GM19397 (cell line): Measurements from ENCODE around the gene CYS1.

Experiments
- ATAC-seq: cut with Tn5 transposase; IDR thresholded peaks from one replicate; pipeline ENCODE4 v1.9.1; 2021; ENCODE audit warnings: mild to moderate bottlenecking, moderate library complexity; ENCODE audit not compliant: unreplicated experiment

The CYS1 gene

DNA sequence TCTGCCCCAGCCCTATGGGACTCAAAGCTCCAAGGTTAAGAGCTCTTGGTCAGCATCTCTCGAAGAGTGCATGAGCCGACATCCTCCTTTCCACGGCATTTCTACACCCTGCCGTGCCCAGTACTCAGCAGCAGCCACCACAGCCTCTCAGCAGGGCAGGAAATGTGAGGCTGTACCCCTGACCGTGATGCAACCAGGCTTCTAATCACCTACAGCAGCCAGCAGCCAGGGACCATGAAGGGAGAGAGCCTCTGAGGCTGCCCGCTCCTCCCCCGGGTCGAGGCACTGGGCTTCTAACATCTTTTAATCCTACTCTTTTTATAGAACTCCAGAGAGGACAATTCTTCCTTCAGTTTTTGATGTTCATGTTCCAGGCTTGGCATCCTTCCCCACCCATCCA lies 6.5 kb downstream of the CYS1 start:
- ATAC-seq: no peak

DNA sequence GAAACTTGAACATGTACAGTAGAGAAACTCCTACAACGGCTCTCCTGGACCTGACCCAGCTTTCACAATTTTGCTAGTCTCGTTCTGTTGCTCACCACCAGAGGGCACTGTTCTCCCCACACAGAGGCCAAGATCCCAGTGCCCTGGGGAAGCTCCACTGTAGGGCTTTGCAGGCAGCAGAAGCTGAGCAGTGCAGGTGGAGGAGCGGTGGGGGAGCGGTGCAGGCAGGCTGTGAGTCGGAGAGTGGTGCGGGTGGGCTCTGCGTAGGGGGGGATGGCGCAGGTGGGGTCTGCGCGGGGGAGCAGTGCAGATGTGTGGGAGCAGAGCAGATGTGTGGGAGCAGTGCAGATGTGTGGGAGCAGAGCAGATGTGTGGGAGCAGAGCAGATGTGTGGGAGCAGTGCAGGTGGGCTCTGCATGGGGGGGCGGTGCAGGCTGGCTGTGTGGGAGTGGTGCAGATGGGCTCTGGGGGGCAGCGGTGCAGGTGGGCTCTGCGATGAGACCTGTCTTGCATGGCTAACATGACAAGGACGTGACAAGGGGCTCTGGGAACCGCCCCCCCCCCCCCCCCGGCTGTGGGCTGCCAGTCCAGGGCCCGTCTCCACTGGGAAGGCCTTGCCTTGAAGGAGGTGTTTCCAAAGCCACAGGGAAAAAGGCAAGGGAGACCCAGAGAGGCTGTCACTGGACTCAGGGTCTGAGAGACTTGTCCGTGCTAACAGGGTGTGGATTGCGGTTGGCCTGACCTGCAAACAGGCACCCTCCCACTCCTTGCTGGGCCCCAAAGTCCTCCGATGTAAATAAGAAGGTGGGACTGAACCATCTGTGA lies 7.3 kb downstream of the CYS1 start:
- ATAC-seq: peak; percentile 81

GRCh38 chr2:10071595-10071994 lies 8.6 kb downstream of the CYS1 start:
- no peak for ATAC-seq

GRCh38 chr2:10071176-10071575 lies 9.0 kb downstream of the CYS1 start:
- no peak for ATAC-seq

DNA sequence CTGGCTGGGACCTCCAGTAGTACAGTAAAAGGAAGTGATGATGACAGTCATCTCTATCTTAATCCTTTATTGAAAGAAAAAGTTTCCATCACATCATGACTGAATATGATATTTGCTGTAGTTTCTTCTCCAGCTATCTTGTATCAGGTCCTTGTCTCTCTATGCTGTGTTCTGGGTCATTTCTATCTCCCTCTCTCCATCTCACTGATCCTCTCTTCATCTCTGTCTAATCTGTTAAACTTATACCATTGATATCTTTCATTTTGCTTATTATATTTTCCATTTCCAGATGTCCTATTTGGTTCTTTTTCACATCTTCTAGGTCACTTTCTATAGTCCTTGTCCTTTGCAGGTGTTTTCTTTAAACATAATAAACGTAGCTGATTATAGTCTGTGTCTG lies 12.3 kb downstream of the CYS1 start:
- no peak for ATAC-seq

DNA sequence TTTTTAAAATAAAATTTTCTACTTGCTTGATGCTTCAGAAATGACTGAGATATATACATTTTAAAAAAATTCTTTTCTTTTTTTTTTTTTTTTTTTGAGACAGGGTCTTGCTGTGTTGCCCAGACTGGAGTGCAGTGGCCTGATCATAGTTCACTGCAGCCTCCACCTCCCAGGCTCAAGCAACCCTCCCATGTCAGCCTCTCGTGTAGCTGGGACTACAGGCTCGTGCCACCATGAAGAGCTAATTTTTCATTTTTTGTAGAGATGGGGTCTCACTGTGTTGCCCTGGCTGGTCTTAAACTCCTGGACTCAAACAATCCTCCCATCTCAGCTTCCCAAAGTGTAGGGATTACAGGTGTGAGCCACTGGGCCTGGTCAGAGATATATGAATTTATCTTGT lies 12.9 kb downstream of the CYS1 start:
- ATAC-seq: no peak

DNA sequence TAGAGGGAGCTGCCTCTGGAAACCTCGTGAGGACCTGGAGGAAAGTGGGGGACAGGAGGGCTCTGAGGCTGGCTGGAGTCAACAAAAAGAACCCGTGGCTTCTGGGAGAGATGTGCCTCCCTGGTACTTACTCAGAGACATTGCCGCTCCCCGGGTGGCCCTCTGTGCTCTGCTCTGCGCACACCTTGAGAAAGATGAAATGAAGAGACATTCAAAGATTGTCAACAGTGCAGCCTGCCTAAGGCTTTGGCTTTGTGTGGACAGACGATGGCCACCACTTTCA lies 14.5 kb downstream of the CYS1 start:
- ATAC-seq: no peak

- ATAC-seq: no peak
Measured at GRCh38 chr2:10064932-10065772, 15.1 kb downstream of the CYS1 start.

DNA sequence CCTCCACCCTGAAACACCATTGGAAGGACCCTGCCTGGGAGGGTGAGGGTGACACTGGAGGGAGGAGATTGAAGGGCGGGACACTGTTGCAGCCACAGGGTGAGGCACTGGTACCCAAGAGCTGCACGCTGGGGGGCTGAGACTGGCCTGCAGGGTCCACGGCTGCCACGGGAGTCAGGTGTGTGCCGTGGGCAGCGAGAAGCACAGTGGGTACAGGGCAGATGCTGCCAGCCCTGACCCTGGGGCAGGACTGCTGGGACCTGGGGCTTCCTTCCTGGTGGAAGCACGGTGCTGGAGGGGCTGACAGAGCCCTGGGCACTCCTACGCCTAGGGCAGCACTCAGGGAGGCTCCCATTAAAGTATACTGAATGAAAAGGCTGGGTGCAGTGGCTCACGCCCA lies 16.6 kb downstream of the CYS1 start:
- ATAC-seq: no peak

DNA sequence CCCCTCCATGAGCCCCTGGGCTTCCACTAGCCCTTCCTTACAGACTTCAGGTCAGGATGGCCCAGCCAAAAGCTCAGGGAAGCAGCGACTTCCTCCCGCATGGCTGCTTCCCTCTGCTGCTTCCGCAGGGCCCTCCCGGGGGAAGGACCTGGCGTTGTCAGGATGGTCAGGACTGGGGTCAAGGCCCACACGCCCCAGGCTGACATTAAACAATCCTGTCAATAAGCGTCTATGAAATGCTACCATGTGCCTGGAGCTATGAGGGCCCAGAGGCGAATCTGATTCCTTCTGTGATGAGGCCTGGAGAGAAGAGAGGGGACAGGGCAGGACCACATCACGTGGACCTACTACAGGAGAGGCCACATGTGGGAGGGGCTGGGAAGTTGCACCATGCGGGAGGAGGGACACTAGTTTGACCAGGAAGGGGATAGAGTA lies 17.3 kb downstream of the CYS1 start:
- ATAC-seq: no peak

DNA sequence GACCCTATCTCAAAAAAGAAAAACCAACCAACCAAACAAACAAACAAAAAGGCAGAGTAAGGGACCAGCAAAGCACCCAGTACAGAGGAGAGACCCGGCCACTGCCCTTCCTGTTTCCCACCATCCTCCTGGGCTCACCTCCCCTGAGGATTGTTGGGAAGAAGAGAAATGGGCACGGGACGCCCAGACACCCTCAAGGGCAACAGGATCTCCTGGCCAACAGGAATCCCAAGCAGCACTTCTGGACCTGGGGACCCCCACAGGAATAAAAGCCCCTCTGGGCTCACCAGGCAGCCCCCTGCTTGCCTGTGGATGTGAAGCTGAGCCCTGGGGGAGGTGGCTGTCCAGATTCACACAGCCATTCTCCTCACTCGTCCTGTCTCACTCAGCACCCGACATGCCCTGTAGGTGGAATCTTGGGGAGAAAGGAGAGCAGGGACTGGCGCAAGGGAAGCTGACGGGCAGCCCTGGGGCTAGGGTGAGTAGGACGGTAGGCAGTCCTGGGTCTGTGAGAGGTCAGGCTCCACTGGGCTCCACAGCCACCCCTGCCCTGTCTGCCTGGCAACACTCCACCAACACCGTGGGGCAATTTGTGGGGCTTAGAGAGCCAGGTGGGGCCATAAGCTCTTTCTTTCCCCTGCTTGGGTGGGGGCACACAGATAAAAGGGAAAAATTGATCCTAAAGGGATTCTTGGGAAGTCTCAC lies 18.8 kb downstream of the CYS1 start:
- no peak for ATAC-seq

- ATAC-seq: no peak
Measured at GRCh38 chr2:10059552-10060335, 20.5 kb downstream of the CYS1 start.

- no peak for ATAC-seq
Measured at GRCh38 chr2:10059016-10059351, 21.2 kb downstream of the CYS1 start.

DNA sequence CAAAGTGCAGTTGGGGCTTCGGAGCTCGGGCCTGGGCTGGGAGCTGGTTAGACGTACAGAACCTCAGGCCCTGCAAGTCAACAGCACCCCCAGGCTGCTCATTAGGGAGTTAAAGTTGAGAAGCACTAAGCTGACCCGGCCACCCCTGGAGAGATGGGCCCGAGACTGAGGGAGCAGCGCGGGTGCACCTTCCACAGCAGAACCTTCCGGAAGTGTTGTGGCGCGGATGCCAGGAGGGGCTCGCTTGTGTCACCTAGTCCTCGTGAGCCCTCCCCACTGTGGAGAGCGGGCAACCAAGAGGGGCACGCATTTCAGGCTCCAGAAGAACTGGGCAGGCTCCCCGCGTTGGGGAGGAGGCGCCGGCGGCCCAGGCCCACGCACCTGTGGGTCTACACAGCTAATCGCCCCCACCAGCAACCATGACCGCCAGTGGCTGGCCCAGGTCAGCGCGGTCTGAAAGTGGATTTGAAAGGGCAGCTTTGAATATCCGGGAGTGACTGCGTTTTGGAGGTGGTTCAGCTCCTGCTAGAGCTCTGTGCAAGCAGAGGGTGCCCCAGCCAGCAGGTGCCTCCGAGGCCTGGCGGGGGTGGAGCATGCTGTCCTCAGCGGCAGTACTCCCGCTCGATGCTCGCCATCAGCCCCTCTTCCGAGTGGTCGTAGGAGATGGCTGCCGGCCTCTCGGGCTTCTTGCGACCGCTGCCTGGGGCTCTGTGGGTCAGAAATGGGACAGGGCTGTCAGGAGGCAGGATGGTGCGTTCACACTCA lies 21.8 kb downstream of the CYS1 start:
- no peak for ATAC-seq

- no peak for ATAC-seq
Measured at GRCh38 chr2:10057231-10058107, 22.7 kb downstream of the CYS1 start.

GRCh38 chr2:10056439-10056838 lies 23.8 kb downstream of the CYS1 start:
- ATAC-seq: no peak

- no peak for ATAC-seq
Measured at GRCh38 chr2:10054976-10055375, 25.2 kb downstream of the CYS1 start.

- ATAC-seq: no peak
Measured at GRCh38 chr2:10054424-10054823, 25.8 kb downstream of the CYS1 start.

GRCh38 chr2:10053351-10053750 lies 26.9 kb downstream of the CYS1 start:
- no peak for ATAC-seq
